Transverse colon (tissue), 4 donors: ENCODE results near the gene FNDC3B. TPM values are rescaled to one million over a fixed set of nuclear protein-coding genes. Genes with fewer than 3 reads are reported as not detected.

ENCODE experiments used
- DNase-seq: peaks from one replicate; pipeline ENCODE4 v3.0.0-alpha.2; 2019
- H3K27ac ChIP-seq, 4 donors: fragments of 200-600 bp; sonication (generic); 2 replicates each; pipeline ENCODE4 v1.5.1; 2016 to 2018; ENCODE audit warnings: inconsistent platforms in 4 of 4
- H3K27me3 ChIP-seq: fragments of 200-600 bp; sonication (generic); 2 replicates; pipeline ENCODE4 v1.5.1; 2017; ENCODE audit warnings: inconsistent platforms
- H3K36me3 ChIP-seq, 4 donors: fragments of 200-600 bp; sonication (generic); 2 replicates each; pipeline ENCODE4 v1.5.1; 2017 to 2019; ENCODE audit warnings: inconsistent platforms in 4 of 4
- H3K4me1 ChIP-seq, 4 donors: fragments of 200-600 bp; sonication (generic); 2 replicates each; pipeline ENCODE4 v1.5.1; 2017 to 2020; ENCODE audit warnings: inconsistent platforms in 4 of 4
- H3K4me3 ChIP-seq, 4 donors: fragments of 200-600 bp; sonication (generic); 1 replicate in 1 of 4; 2 replicates in 3 of 4; pipeline versions ENCODE4 v1.5.1 to v1.6.1; 2017 to 2019; ENCODE audit warnings: inconsistent platforms in 4 of 4
- H3K9me3 ChIP-seq, 2 donors: fragments of 200-600 bp; sonication (generic); 2 replicates each; pipeline ENCODE4 v1.5.1; 2017 to 2019; ENCODE audit warnings: inconsistent platforms in 2 of 2
- EP300 ChIP-seq: sonication (generic); formaldehyde crosslinking; IDR thresholded peaks from one replicate; pipeline ENCODE4 v1.6.1; 2017; ENCODE audit warnings: antibody characterized with exemption, low read depth
- POLR2A ChIP-seq: fragments of 450-650 bp; IDR thresholded peaks from one replicate; pipeline ENCODE4 v1.6.1; 2016; ENCODE audit warnings: antibody characterized with exemption, mild to moderate bottlenecking, moderate library complexity
- POLR2AphosphoS5 ChIP-seq, 3 donors: sonication (generic); formaldehyde crosslinking; IDR thresholded peaks; one replicate each; pipeline ENCODE4 v1.6.1; 2016; ENCODE audit warnings: antibody characterized with exemption in 3 of 3
- WGBS, 2 donors: methylation state at CpG; one replicate each; pipeline ENCODE4 v1.1.5; 2018; ENCODE audit warnings: low coverage in 1 of 2; 5-methylcytosine and 5-hydroxymethylcytosine counted together
- in situ Hi-C, 4 donors: fragments of 200-750 bp; cut with MboI; loops; one replicate each; pipeline versions ENCODE4 v1.15.0 to v1.15.1; 2017; ENCODE audit warnings: low sequenced_read_pairs in 3 of 4, low pct_ligation_motif_present in 1 of 4, low pct_unique_long_range_greater_than_20kb in 1 of 4
- intact Hi-C: fragments of 100-400 bp; cut with DNase I; formaldehyde crosslinking; loops from one replicate; pipeline ENCODE4 v1.15.1; 2023; ENCODE audit warnings: low total_unique reads
- total RNA-seq, 4 donors: library from RNA; depleted of rRNA; stranded (reverse); fragments of >200 nt; gene quantifications; one replicate each; pipeline ENCODE4 v1.1.0, GENCODE V29; 2016
- TF ChIP-seq, protein P1 (sequence below), 5 experiments: fragments of 200-600 bp in 3 of 5; fragments of 450-650 bp in 2 of 5; sonication (generic) in 3 of 5; IDR thresholded peaks; 1 replicate in 2 of 5; 2 replicates in 3 of 5; pipeline ENCODE4 v1.5.1; 2016 to 2017; ENCODE audit warnings: antibody characterized with exemption in 5 of 5, inconsistent platforms in 3 of 5, mild to moderate bottlenecking in 2 of 5, moderate library complexity in 1 of 5

The FNDC3B gene
- total RNA-seq, 4 donors from 2014 or later = 28.5 to 85.7 (median 44.5) TPM

DNA sequence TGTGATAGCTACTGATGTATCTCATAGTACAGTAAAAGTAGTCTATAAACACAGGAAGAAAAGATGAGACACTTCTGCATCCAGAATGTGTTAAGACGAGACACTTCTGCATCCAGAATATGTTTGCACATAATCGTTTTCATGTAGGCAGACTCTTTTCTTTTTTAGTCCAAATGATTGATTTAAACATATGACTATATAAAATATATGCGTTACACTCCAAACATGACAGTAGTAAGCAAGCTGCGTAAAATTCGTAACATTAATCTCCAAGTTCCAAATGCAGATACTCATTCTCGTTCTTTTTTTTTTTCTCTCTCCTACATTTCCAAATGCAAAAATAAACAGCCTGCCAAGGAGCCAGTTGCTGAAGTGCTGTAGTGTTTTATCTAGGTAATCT lies 82.6 kb downstream of the FNDC3B start:
- no peaks in the 10 kb centered on the region for H3K9me3 ChIP-seq
- no peaks in the 10 kb centered on the region for H3K27me3 ChIP-seq
- no peaks in the 10 kb centered on the region for H3K36me3 ChIP-seq
- in situ Hi-C loops = no loop called here
- peaks cover 17 to 27% (median 20%) of the 10 kb centered on the region in 4 donors for H3K4me1 ChIP-seq
- no peak overlapping the region for H3K4me3 ChIP-seq
- 61 to 70% methylated on average over 6 of the region's 6 CpGs for WGBS, 2 donors
- no peak for TF ChIP-seq EP300
- TF ChIP-seq, protein P1, sequence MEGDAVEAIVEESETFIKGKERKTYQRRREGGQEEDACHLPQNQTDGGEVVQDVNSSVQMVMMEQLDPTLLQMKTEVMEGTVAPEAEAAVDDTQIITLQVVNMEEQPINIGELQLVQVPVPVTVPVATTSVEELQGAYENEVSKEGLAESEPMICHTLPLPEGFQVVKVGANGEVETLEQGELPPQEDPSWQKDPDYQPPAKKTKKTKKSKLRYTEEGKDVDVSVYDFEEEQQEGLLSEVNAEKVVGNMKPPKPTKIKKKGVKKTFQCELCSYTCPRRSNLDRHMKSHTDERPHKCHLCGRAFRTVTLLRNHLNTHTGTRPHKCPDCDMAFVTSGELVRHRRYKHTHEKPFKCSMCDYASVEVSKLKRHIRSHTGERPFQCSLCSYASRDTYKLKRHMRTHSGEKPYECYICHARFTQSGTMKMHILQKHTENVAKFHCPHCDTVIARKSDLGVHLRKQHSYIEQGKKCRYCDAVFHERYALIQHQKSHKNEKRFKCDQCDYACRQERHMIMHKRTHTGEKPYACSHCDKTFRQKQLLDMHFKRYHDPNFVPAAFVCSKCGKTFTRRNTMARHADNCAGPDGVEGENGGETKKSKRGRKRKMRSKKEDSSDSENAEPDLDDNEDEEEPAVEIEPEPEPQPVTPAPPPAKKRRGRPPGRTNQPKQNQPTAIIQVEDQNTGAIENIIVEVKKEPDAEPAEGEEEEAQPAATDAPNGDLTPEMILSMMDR (IDR thresholded peaks at IDR 0.05) = no peak
- TF ChIP-seq POLR2A = no peak
- TF ChIP-seq POLR2AphosphoS5 (IDR thresholded peaks at IDR 0.05) = no peak
- no peak overlapping the region for H3K27ac ChIP-seq
- intact Hi-C loops = no loop called here
- DNase-seq = no peak

DNA sequence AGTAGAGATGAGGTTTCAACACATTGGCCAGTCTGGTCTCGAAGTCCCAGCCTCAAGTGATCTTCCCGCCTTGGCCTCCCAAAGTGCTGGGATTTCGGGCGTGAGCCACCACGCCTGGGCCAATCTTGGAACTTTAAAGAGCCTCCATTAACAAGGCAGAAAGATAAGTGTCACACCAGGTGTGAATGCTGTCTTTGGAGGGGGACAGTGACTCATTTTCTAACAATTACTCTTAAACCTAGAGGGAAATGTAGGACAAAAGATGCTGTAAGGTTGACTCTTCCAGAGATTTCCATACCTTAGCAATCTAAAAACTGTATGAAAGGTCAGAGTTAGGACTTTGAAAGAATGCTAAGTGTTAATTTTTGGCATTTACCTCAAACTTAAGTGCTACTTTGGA lies 84.9 kb downstream of the FNDC3B start:
- in situ Hi-C loops (no loop called here), intact Hi-C loops (no loop called here)
- H3K4me1 ChIP-seq = peaks cover 31 to 49% (median 36%) of the 10 kb centered on the region in 4 donors
- H3K27ac ChIP-seq = peak overlapping the region in 1 of 4 donors; percentile 79
- H3K27me3 ChIP-seq = no peaks in the 10 kb centered on the region
- TF ChIP-seq POLR2A = no peak
- TF ChIP-seq EP300 = no peak
- TF ChIP-seq, protein P1 (IDR thresholded peaks at IDR 0.05) = no peak
- TF ChIP-seq POLR2AphosphoS5 (IDR thresholded peaks at IDR 0.05) = no peak
- H3K36me3 ChIP-seq = no peaks in the 10 kb centered on the region
- DNase-seq = no peak
- WGBS, 2 donors = 94% methylated on average over 5 of the region's 5 CpGs; no CpG with 5 or more reads in 1 of the 2 donors
- H3K4me3 ChIP-seq = no peak overlapping the region
- no peaks in the 10 kb centered on the region for H3K9me3 ChIP-seq

DNA sequence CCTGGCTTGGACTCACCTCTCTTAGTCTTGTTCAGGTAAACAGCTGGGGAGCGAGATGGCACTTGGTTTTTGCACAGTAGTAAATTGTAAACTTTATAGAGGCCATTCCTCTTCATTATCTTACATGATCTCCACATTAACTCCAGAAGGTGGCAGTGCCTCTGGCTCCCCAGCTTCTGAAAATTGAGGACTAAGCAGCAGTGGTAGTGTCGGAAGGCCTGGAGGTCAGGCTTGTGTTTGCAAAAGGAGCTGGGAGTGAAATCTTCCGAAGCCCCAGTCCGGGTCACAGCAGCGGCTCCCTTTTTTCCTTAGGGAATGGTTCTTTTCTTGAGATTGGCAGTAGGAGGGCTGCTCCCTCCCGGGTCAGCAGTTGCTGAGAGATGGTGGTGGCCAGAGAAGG lies 85.7 kb downstream of the FNDC3B start:
- in situ Hi-C loops = no loop called here
- no peak for DNase-seq
- TF ChIP-seq POLR2AphosphoS5 (IDR thresholded peaks at IDR 0.05) (no peak), EP300 (no peak), POLR2A (no peak)
- TF ChIP-seq, protein P1 (IDR thresholded peaks at IDR 0.05) = no peak
- 90 to 93% methylated on average over 3 to 6 of the region's 6 CpGs for WGBS, 2 donors
- Histone ChIP-seq H3K27ac (peak overlapping the region; percentile 75 to 81 (median 79)), H3K9me3 (no peaks in the 10 kb centered on the region), H3K4me1 (peaks cover 36 to 53% (median 38%) of the 10 kb centered on the region in 4 donors), H3K4me3 (no peak overlapping the region), H3K27me3 (no peaks in the 10 kb centered on the region), H3K36me3 (no peaks in the 10 kb centered on the region)
- intact Hi-C loops = no loop called here

DNA sequence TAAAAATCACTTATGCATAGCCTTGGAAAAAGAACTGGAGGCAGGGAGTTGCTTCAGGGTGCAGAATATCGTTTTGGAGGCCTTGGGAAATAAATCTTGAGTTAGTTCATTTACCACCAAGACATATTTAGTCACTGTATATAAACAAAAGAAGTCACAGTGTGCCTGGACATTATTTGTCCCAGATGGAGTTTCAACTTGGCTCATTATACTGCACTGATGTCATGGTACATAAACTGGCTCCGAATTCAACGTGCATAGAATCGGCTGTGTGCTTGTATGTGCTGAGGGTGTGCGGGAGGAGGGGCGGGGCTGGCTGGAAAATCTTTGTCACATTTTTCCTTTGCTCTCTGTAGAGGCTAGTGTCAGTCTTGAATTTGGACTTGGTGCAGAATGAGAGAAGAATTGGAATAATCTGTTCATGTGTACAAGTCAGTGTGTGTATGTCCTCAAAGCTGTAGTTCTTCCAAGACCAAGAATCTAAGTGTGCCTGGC lies 86.6 kb downstream of the FNDC3B start:
- Histone ChIP-seq H3K4me1 (peaks cover 38 to 60% (median 40%) of the 10 kb centered on the region in 4 donors), H3K9me3 (no peaks in the 10 kb centered on the region), H3K4me3 (no peak overlapping the region), H3K27ac (peak overlapping the region; percentile 75 to 81 (median 79)), H3K36me3 (no peaks in the 10 kb centered on the region), H3K27me3 (no peaks in the 10 kb centered on the region)
- intact Hi-C loops (no loop called here), in situ Hi-C loops (no loop called here)
- 39 to 40% methylated on average over 1 to 6 of the region's 6 CpGs for WGBS, 2 donors
- TF ChIP-seq, protein P1 (IDR thresholded peaks at IDR 0.05) = no peak
- TF ChIP-seq POLR2A (no peak), EP300 (peak; percentile 20), POLR2AphosphoS5 (IDR thresholded peaks at IDR 0.05) (peak; percentile 73 to 82 (median 79))
- DNase-seq = peak; percentile 68
